ENCODE measurements around the gene TBC1D26.
"Not testable (repeated sequence)": the region's sequence is repeated elsewhere in the genome, so short reads cannot be mapped to it uniquely, and the experiment has no call there.

The TBC1D26 gene

GRCh38 chr17:15731900-15732299 is at the start of gene TBC1D26:
Gene TBC1D26 (plus strand): TSS chr17:15732283. CDS start chr17:15735349, 3,066 bp downstream.
- DNase-seq = not testable (repeated sequence)

GRCh38 chr17:15683135-15683534 is 48.9 kb upstream of the TBC1D26 start:
- not testable (repeated sequence) for DNase-seq

DNA sequence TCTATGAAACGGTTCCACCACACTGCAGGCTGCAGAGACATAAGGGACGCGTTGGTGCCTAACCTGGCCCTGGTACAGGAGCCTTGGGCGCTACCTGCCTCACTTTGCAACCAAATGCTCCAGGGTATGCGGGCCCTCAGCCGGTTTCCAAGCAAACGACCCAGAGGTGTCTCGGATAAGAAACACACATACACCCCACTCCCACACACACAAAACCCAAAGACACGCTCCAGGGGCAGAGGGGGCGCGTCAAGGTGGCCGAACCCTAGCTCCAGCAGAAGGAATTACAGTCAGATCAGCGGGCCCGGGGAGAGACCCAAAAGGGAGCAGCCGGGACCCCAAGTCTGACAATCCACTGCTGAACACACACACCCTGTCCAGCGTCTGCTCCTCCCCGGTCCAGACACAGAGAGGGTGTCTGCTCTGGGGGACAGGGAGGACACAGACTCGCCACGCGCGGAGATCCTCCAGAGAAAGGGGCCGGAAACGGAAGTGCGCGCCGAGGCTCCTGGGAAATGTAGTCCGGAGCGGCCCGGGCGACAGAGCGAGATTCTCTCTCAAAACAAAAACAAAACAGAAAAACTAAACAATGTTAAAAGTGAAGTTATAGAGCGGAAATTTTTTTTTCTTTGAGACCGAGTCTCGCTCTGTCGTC is 48.1 kb upstream of the TBC1D26 start, which contains the start of gene TRIM16:
TSS of gene TRIM16 (minus strand) at position 488 of the 655 bp plus-strand sequence. CDS start 32,702 bp downstream, outside the sequence.
- not testable (repeated sequence) for DNase-seq

GRCh38 chr17:15687494-15687893 is 44.6 kb upstream of the TBC1D26 start:
- not testable (repeated sequence) for DNase-seq

GRCh38 chr17:15698967-15699366 is 33.1 kb upstream of the TBC1D26 start:
- DNase-seq = not testable (repeated sequence)

- DNase-seq = peak; percentile 89
Observed at GRCh38 chr17:15699413-15699924, 32.6 kb upstream of the TBC1D26 start, which contains the start of gene ZNF286A. Gene ZNF286A (plus strand): TSS chr17:15699752. CDS start chr17:15700330, 578 bp downstream.

GRCh38 chr17:15699937-15700336 is 32.1 kb upstream of the TBC1D26 start:
- not testable (repeated sequence) for DNase-seq

- not testable (repeated sequence) for DNase-seq
Observed at GRCh38 chr17:15704239-15704638, 27.8 kb upstream of the TBC1D26 start.

DNA sequence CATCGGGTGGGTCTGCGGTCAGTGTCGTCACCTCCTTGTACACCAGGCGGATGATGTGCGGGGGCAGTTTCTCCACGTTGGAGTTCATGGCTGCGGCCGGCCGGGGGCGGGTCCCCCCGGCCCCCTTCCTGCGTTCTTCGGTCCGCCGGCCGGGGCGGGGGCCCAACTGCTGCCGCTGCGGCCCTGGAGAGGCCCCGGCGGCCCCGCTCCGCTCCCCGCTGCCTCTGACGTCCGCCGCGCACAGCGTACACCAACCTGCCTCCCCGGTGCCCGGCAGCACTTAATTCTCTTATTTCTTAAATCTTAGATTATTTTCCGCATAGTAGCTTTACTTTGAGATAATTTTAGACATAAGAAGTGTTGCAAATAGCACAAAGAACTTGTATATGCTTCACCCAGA is 27.3 kb upstream of the TBC1D26 start:
- not testable (repeated sequence) for DNase-seq

GRCh38 chr17:15708879-15709278 is 23.2 kb upstream of the TBC1D26 start:
- DNase-seq = not testable (repeated sequence)

DNA sequence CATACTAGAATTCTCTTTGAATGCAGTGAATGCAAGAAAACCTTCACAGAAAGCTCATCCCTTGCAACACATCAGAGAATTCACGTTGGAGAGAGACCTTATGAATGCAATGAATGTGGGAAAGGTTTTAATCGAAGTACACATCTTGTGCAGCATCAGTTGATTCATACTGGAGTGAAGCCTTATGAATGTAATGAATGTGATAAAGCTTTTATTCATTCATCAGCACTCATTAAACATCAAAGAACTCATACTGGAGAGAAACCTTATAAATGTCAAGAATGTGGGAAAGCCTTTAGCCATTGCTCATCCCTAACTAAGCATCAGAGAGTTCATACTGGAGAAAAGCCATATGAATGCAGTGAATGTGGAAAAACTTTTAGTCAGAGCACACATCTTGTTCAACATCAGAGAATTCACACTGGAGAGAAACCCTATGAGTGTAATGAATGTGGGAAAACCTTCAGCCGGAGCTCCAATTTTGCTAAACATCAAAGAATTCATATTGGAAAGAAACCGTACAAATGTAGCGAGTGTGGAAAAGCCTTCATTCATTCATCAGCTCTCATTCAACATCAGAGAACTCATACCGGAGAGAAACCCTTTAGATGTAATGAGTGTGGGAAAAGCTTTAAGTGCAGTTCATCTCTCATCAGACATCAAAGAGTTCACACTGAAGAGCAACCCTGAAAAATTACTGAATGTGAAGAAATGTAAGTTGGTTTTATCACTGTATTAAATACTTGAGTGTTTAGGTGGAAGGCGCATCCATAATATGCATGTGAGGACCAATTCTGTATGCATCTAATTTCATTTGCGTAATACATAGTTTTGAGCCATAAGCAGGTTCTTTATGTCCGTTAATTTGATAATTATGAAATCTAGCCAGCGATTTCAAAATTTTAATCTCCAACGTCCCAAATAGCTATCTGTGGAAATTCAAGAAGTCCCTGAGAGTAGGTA is 15.2 kb upstream of the TBC1D26 start:
- not testable (repeated sequence) for DNase-seq

DNA sequence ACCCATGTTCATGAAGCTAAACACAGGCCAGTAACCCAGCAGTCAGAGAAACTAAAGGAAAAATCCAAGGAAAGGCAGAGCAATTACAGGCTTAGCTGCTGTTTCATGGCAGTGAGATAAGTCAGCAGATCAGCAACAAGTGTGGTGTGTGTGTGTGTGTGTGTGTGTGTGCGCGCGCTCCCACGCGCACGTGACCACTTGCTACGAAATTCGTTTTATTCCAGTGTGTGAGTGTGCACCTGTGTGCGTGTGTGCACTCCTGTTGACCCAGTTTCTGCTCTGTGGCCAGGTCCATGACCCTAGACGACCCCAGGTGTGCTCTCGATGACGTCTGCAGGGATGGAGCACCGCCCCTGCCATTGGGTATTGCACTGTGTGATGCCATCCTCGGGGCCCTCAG is 1.5 kb upstream of the TBC1D26 start:
- DNase-seq = not testable (repeated sequence)

- DNase-seq = not testable (repeated sequence)
Observed at GRCh38 chr17:15733174-15733789, 1.2 kb downstream of the TBC1D26 start.

DNA sequence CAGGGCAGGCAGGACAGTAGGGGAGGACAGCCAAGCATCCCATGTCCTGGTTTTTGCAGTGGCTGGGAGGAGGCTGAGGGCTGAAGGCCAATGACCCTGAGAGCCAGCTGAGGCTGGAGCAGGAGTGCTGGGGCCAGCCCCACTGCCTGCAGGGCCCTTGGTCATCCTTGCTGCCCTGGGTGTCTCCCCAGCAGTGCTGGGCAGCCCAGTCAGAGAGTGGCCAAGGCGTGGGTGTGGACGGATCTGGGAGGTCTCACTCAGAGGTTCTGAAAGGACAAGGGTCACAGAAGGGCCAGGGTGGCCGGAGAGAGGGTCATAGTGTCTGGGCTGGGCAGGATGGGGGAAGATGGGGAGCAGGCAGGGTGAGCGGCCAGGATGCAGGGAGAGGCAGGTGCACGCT is 4.5 kb downstream of the TBC1D26 start:
- not testable (repeated sequence) for DNase-seq

DNA sequence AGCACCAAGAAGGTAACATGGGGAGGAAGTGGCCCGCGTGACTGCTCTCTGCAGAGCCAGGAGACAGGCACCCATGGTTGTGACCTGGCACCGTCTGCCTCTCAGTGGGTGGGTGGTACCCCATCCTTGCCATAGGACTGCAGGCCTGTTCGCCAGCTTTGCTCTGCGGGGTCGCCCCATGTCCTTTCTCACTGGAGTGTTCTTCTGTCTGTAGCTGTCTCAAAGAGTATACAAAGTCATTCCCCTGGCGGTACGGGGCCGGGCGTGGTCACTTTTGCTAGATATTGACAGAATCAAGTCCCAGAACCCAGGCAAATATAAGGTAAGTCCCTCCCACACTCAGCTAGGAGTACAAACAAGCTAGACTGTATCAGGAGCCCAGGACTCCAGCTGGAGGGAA is 6.0 kb downstream of the TBC1D26 start:
- DNase-seq = no peak

- DNase-seq = not testable (repeated sequence)
Observed at GRCh38 chr17:15739259-15739658, 7.2 kb downstream of the TBC1D26 start.

- DNase-seq = not testable (repeated sequence)
Observed at GRCh38 chr17:15740041-15740440, 8.0 kb downstream of the TBC1D26 start.

DNA sequence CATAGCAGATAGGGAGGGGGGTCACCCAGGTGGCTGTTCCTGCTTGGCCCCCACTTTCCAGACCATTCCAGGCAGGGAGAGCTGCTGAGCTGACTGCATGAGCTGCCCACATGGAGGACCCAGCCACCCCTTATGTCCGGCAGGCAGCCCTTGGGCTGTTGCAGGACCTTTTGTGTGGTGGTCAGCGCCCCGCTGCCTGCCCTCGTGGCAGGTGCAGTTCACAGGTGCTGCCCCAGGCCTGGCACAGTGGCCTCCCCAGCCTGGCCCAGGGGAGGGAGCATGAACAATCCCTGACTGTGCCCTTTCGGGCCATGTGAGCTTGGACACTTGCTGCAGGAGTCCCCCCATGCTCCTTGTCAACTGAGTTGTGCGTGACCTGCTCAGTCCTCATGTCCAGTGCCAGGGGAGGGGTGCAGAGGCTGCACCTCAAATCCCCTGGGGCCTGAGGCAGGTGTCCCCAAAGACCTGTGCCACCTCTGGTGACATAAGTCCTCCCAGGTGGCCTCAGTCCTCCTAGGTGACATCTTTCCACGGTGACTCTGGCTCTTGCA is 8.6 kb downstream of the TBC1D26 start:
- no peak for DNase-seq

DNA sequence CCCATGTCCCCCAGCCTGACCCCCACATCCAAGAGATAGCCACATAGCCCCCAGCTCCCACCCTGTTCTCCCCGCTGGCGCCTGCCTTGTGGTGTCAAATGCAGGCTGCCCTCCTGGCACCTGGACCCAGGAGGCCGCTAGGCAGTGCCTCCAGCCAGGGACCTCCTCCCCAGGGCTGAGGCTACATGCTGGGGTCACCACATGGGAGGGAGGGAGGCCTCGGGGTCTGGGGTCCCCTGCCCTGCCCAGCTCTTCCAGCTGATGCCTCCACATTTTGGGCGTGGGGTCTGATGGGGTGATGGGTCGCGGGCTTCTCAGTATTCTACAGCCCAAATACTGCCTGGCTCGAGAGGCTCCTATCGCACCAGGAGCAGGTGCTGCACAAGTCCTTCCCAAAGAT is 9.5 kb downstream of the TBC1D26 start:
- no peak for DNase-seq

DNA sequence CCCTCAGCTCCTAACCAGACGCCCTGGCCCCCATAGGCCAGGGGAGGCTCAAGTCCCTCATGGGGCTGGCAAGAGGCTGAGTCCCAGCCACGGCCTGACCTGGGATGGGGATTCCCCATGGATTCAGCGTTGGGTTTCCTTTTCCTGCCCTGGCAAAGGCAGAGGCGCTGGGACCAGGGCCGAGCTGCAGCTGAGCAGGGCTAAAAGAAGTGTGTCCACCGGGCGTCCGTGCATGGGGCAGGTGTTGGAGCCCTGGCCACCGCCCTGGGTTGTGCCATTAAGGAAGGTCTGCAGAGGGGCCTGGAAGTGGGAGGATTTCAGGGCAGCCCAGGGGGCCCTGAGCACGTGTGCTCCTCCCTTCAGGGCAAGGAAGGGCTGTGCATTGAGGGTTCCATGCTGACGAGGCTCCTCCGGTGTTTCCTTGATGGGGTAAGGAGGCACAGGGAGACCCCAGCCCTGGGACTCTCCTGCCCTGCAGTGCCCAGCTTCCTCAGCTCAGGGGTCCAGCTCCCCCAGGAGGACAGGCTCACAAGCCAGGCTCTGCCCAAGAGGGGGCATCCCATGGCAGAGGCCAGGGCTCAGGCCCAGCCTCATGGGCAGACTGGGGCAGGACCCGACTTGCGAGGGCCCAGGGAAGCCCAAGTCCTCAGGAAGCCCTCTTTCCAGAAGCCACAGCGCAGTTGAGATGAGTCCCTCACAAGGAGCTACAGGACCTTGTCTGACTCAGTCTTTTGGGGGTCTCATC is 10.1 kb downstream of the TBC1D26 start:
- no peak for DNase-seq

GRCh38 chr17:15742921-15743320 is 10.8 kb downstream of the TBC1D26 start:
- DNase-seq = no peak

All from DMS153 (cell line).